ENCODE measurements around the gene TCEAL3.
"Not testable (repeated sequence)": the region's sequence is repeated elsewhere in the genome, so short reads cannot be mapped to it uniquely, and the experiment has no call there.

The TCEAL3 gene, protein sequence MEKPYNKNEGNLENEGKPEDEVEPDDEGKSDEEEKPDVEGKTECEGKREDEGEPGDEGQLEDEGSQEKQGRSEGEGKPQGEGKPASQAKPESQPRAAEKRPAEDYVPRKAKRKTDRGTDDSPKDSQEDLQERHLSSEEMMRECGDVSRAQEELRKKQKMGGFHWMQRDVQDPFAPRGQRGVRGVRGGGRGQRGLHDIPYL
- 3.1 to 10.0 (median 6.2) reads per million in 4 experiments for total RNA-seq

DNA sequence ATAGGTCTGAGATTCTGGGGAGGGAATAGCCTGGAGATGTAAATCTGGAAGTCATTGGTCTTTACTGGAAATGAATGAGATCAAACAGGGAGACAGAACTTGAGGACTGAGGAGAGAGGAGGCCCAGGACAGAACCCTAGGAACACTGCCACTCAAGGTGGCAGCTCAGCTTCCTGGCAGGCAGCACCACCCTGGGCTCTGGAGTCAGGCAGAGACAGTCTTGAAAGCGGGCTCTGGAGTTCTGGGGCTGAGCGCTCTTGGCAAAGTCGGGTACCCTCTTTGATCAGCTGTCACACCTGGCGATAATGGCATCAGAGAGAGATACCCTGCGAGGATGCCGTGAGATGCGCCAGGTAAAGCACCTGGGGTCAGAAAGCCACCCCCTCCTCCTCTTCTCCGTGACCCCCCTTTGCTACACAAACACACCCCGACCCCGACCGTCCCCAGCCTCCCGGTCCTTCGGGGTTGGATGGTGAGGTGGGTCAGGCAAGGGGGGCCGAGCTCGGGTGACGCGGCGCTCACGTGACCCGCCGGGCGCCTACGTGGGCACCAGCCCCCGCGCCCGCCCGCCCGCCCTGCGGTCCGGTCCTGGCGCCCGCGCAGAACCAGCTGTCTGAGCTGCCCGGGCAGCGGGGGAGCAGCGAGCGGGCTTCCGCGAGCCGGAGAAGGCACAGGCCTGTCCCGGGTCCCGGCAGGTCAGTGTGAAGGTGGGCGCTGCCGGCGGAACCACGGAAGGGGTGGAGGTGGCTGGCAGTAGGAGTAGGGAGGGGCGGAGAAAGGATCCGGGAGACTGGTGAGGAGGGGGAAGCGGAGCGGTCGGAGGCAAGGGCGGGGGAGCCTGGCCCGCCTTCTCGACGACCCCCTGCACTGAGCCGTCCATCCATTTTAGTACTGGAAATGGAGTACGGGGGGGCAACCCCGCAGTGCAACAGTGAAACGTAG is at the start of gene TCEAL3:
Gene TCEAL3, plus strand, starts transcription at position 600 of the 942 bp plus-strand sequence. CDS start 1,102 bp downstream, outside the sequence.
- peak; percentile 37 for DNase-seq

DNA sequence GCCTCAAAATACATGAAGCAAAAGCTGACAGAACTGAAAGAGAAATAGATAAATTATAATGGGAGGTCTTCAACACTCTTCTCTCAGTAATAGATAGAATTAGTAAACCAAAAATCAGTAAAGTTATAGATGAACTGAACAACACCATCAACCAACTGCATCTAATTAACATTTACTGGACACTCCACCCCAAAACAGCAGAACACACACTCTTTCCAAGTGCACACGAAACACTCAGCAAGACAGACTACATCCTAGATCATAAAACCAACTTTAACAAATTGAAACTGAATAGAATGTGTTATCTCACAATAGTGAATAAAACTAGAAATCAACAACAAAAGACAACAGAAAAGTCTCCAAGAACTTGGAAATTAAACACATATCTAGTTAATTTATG is 47.5 kb upstream of the TCEAL3 start:
- no peak for DNase-seq

DNA sequence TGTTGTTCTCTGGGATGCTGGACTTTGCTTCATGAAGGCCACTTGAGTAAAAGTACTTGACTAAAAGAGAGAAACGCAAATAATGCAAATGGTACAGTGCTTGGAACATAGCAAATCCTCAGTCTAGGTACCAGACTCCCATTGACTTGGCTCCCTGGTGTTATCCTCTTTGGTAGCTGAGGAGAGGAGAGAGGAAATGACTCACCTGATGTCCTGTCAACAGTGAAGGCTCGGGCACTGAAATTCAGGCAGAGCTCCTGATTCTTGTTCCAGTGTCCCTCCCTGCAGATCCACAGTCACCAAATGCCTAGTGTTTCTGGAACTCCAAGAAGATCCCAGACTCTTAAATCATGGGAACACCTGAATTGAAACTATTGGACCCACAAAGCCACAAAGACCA is 45.0 kb upstream of the TCEAL3 start:
- DNase-seq: no peak

DNA sequence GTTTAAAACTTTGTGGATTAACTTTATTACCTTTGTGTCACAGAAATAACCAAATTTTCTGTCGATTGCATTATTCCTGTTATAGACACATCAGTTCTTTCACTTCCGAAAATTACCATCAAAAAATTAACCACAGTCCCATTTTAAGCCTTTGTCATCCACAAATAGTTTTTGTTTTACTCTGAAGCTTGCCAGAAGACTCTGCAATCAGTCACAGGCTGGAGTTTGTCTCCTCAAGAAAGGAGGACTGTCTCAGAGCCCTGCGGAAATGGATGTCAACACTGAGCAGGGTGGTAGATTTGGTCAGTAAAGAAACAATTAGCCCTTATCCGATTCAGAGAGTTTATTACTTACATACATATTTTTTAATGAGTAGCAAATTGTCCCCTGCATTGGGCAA is 42.6 kb upstream of the TCEAL3 start:
- DNase-seq: no peak

DNA sequence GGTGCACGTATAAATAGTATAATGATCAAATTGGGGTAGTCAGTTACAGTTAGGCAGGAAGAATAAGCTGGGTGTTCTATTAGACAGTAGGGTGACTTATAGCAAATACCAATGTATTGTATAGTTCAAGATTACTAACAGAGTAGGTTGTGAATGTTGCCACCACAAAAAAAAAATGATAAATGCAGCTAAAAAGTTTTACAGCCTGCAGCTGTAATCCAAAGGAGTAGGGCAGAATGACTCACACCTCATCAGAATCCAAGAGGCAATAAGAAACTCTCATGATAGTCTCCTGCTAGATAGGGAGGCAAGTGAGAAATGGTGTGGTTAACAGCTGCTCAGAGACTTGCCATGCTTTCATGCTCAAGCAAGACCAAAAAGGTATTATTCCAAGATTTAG is 42.0 kb upstream of the TCEAL3 start:
- DNase-seq: no peak

DNA sequence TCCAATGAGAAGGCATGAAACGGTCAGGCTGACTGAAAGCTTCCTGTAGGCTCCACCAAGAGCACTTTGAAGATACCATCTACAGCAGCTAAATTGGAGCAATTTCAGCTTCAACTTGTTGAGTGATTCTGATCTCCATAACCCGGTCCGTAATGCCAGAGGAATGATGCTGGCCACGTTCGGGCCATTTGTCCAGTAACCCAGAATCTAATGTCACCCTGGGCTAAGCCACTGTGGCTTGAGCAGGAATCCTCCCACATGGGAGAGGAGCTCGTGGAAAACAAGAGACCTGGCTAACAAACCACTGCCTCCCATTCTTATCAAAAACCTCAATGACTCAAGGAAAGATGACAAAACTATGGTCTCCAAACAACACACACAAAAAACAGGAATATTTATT is 36.6 kb upstream of the TCEAL3 start:
- no peak for DNase-seq

DNA sequence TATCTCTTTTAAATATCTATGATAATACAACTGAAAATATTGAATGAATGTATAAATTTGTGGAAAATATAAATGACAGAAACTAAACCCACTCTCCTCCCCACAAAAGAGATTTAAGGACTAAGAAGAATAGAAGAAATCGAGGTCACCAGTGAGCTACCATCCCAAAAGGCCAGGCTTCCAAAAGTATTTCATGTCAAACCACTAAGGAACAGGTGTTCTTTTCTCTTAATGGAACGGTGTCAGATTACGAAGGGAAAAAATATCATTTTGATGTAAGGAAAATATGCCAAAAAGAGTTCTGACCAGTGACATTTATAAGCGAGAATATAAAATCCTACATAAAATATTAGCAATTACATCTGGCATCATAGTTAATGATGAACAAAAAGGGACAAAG is 36.0 kb upstream of the TCEAL3 start:
- no peak for DNase-seq

DNA sequence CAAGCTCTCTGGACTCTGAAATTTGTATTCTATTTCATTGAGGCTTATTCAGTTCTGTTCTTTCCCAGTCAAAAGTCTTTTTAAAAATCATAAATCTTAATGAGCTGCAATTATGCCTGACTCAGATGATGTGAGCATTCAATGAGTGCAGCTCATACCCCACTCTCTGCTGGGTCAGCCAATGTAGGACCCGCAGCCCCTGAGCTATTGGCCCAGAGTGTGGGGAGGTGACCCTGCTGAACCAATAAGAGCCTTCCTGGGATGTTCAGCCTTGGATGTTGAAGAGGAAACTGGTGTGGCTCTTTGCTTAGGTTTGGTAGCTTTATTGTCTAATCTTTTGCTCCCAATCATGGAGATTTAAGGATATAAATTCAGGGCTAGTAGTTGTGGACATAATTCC is 34.6 kb upstream of the TCEAL3 start:
- DNase-seq: no peak

DNA sequence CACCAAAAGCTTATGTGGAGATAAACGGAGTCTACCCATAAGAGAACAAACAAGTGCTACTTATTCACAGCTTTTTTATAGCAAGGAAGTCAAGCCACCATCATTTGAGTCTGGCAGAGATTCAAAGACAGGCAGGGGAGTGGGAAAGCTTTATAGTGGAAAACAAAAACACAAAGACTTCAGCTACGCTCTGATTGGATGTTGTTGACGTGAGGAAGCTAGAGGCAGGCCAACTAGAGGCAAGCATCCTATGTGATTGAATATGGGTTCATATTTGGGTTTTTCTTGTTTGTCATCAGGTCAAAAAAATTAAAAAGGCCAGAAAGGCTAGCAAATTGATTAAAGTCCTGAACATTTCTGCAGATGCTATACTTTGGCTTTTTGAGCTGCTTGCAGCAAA is 23.2 kb upstream of the TCEAL3 start:
- DNase-seq: no peak

DNA sequence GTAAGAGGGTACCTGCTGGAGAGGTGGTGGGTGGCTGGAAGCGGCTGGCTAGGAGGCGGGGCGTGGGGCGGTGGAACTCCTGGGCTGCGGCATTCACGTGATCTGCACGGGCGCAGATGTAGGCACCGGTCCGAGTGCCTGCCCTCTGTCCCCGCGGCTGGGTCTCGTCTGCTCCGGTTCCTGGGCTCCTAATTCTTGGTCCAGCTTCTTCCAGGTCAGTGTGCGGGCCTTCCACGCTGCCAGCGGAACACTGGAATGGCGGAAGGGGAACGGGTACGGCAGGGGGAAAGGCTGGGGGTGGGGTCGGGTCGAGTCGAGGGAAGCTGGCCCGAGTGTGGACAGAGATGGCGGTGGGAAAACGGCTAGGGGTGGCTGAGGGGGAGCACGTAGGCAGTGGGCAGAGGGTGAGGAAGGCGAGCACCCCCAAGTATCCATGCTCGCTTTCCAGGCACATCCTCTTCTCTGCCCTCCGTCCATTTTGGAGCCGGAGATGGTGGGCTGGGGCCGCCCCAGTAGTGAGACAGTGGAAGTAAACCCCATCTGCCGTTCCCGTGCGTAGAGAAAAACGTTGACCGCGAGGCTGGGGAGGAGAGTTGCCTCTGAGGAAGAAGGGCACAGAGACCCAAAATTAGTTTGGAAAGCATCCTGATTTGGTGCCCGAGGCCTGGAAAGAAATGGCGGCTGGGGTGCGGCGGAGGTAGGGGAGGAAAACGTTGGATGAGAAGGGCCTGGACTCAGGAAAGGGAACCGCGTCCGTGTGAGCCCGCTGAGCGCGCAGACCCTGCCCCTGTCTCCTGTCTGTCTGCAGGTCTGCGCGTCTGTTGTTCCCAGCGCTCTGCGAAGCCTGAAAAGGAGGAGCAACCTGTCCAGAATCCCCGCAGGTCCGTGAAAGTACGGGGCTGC is 22.1 kb upstream of the TCEAL3 start, which contains the start of gene TCEAL4:
Gene TCEAL4, plus strand, starts transcription at position 105 of the 903 bp plus-strand sequence. CDS start 1,161 bp downstream, outside the sequence.
- peak; percentile 1 for DNase-seq

DNA sequence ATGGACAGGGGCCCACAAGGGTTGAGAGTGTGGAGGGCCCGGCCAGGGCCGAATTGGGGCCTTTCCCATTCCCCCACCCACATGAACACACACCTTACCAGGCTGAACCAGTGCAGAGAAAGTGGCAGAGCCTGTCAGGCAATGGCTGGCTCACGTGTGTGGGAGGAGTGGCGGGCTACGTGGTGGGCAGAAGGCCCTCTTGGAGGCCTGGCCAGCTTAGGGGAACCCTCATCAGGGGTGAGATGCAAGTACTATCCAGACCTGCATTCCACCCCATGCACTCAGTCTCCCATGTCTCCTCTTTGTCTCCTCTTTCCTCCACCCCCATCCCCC is 21.5 kb upstream of the TCEAL3 start:
- no peak for DNase-seq

DNA sequence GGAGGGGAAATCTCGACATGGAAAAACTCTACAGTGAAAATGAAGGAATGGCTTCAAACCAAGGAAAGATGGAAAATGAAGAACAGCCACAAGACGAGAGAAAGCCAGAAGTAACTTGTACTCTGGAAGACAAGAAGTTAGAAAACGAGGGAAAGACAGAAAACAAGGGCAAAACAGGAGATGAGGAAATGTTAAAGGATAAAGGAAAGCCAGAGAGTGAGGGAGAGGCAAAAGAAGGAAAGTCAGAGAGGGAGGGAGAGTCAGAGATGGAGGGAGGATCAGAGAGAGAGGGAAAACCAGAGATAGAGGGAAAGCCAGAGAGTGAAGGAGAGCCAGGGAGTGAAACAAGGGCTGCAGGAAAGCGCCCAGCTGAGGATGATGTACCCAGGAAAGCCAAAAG is 21.1 kb upstream of the TCEAL3 start:
- DNase-seq: no peak

DNA sequence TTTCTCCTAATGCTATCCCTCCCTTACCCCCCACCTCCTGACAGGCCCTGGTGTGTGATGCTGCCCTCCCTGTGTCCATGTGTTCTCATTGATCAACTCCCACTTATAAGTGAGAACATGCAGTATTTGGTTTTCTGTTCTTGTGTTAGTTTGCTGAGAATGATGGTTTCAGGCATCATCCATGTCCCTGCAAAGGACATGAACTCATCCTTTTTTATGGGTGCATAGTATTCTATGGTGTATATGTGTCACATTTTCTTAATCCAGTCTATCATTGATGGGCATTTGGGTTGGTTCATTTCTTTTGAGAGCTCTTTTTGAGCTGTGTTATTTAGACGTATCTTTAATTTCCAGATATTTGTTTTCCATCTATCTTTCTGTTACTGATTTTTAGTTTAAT is 15.5 kb upstream of the TCEAL3 start:
- DNase-seq: not testable (repeated sequence)

DNA sequence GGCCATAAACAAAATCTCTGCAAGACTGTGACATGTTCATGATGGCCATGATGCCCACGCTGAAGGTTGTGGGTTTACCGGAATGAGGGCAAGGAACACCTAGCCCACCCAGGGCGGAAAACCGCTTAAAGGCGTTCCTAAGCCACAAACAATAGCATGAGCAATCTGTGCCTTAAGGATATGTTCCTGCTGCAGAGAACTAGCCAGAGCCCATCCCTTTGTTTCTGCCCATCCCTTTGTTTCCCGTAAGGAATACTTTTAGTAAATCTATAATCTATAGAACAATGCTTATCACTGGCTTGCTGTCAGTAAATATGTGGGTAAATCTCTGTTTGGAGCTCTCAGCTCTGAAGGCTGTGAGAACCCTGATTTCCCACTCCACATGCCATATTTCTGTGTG is 12.6 kb upstream of the TCEAL3 start:
- DNase-seq: not testable (repeated sequence)

DNA sequence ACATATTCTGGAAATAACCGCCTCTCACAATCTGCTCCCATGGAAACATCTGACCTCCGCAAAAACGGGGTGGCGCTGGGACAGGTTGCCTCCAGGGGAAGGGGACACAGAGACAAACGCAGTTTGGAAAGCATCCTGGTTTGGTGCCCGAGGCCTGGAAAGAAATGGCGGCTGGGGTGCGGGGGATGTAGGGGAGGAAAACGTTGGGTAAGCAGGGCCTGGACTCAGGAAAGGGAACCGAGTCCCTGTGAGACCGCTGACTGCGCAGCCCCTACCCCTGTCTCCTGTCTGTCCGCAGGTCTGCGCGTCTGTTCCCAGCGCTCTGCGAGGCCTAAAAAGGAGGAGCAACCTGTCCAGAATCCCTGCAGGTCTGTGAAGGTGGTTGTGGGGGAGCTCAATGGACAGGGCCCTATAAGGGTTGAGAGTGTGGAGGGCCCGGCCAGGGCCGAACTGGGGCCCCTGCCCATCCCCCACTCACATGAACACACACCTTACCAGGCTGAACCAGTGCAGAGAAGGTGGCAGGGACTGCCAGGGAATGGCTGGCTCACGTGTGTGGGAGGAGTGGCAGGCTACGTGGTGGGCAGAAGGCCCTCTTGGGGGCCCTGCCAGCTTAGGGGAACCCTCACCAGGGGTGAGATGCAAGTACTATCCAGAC is 672 bp downstream of the TCEAL3 start:
- no peak for DNase-seq

DNA sequence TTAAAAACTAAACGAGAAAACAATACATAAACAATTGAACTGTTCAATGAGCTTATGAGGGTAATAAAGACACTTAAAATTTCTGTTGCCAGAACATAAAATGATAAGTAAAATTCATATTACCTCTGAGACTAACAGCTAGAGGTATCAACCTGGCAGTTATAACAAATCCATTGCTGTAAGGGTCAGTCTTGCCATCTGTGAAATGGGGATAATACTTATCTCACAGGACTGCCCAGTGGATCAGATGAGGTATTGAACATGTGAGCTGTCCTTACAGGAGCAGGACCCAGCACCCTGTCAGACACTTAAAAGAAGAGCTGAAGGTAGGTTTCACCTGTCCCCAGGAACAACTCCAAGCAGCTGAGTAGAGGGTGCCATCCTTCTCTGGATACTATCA is 2.5 kb downstream of the TCEAL3 start:
- no peak for DNase-seq

DNA sequence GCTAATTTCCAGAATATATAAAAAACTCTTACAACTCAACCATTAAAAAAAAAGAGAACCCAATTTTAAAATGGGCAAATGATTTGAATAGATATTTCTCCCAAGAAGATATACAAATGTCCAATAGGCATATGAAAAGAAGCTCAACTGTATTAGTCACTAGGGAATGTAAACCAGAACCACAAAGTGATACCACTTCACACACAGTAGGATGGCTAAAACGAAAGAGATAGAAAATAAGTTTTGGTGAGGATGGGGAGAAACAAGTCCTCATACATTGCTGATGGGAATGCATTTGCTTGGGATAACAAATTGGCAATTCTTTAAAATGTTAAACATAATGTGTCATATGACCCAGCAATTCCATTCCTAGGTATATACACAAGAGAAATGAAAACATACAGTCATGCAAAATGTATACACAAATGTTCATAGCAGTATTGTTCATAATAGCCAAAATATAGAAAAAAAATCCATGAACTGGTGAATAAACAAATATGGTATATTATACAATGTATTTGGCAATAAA is 5.7 kb downstream of the TCEAL3 start:
- no peak for DNase-seq

DNA sequence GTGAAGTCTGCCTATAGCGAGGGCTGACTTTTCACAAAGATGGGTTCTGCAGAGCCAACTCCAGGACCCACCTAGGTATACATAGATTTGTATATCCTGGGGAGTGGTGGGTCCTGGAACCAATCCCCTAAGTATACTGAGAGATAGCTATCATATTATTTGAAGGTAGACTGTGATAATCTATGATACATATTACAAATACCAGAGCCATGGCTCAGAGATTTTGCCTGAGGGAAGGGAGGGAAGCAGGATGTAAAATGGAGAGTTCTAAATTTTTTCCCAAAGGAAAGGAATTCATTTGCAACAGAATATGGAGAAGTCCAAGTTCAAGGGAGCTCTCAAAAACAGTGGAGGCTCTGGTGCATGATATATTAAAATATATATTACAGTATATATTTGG is 7.2 kb downstream of the TCEAL3 start:
- DNase-seq: no peak

DNA sequence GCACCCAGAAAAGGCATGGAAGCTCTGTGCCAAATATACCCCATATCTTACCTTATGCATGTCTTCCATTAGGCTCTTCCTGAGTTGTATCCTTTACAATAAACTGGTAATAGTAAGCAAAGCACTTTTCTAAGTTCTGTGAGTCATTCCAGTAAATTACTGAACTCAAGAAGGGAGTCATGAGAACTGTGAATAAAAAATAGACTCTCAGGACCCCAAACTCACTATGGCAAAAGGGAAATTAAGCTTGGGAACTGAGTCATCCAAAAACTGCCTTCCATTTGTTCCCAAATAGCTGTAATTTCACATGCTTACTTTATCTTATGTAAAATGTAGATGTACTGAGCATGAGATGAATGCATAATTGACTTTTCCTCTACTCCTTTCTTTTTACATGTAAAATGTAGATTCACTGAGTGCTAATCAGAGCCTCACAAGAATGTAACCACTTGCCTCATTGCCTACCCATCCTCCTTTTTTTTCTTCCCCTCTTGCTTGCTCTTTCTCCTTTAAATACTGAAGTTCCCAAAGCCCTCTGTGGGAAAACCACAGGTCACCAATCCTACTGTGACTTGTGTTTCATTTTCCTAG is 8.1 kb downstream of the TCEAL3 start:
- DNase-seq: no peak

DNA sequence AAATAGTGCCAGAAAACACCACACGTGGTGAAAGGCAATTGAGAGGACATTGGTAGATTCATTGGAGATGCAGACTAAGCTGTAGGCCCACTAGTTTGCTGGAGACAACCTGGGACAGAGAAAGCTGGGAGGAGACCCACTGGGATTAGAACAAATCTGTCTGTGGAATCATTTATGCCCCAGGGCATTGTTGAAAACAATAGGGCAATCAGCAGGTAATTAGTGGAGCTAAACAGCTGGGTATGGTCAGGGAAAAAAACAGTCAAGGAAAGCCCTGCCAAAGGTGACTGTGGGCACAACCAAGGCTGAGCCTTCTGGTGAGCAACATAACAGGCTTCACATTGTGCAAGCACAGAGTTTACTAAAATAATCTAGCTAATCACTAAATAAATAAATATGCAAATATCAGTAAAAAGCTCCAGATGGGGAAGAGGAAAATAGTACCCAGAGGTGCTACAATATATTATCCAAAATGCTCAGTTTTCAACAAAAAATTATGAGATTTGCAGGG is 9.0 kb downstream of the TCEAL3 start:
- no peak for DNase-seq

DNA sequence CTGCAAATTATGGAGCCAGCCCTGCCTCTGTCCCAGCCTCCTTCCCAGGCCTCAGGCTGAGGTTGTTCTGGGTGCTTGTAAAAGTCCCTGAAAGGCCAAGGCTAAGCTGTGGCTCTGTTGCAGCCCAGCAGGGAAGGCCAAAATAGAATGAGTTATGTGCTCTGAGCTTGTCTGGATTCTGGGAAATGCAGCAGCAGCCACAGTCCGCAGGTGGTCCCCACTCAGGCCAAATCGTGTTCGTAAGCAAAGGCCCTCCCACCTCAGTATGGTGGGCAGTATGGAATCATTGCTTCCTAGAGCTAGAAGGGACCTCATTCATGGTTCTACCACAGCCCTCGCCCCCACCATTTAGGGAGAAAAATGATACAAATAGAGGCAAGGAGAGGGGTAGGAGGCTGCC is 16.3 kb downstream of the TCEAL3 start:
- no peak for DNase-seq

DNA sequence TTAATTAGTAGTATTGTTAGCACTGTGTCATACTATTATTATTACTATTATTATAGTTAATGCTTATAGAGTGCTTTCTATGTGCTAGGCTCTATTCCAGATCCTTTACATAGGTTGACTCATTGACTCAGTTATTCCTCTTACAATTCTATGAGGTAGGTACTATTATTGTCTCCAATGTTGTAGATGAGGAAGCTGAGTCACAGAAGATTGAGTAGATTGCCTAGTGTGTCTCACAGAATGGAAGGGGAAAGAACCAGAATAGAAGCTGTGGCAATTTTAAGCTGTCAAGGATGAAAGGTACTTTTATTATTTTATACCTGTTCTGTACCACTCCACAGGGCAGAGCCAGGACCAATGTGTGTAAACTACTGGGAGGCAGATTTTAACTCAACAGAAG is 19.1 kb downstream of the TCEAL3 start:
- no peak for DNase-seq
